GM23338 (cell line): Measurements from ENCODE around the gene CFAP299.

Experiments
- CREB1 ChIP-seq: fragments of 250-450 bp; sonication (Bioruptor Pico); IDR thresholded peaks from 2 replicates; pipeline ENCODE4 v1.5.0; 2020; ENCODE audit warnings: low read depth, mild to moderate bottlenecking, moderate library complexity
- CTCF ChIP-seq, 2 experiments: fragments of 200-600 bp in 1 of 2; sonication (generic) in 1 of 2; conservative IDR thresholded peaks; 2 replicates each; pipeline versions ENCODE4 v1.5.1 to v1.6.1; 2016 to 2017; ENCODE audit warnings: antibody characterized with exemption in 2 of 2, low read depth in 2 of 2, mild to moderate bottlenecking in 2 of 2, moderate library complexity in 1 of 2
- ETS1 ChIP-seq: IDR thresholded peaks from 2 replicates; pipeline ENCODE4 v1.6.1; 2016; ENCODE audit warnings: antibody characterized with exemption
- EZH2 ChIP-seq: fragments of 200-600 bp; sonication (generic); IDR thresholded peaks from one replicate; pipeline ENCODE4 v1.8.0; 2017; ENCODE audit warnings: antibody characterized with exemption, mild to moderate bottlenecking, low read depth; ENCODE audit not compliant: unreplicated experiment
- EZH2phosphoT487 ChIP-seq: fragments of 200-600 bp; sonication (generic); IDR thresholded peaks from one replicate; pipeline ENCODE4 v1.8.1; 2018; ENCODE audit warnings: antibody characterized with exemption; ENCODE audit not compliant: unreplicated experiment
- JUNB ChIP-seq: IDR thresholded peaks from one replicate; pipeline ENCODE4 v1.6.1; 2016; ENCODE audit warnings: antibody characterized with exemption; ENCODE audit not compliant: unreplicated experiment
- NANOG ChIP-seq: IDR thresholded peaks from 2 replicates; pipeline ENCODE4 v1.6.1; 2016; ENCODE audit warnings: antibody characterized with exemption, borderline replicate concordance
- POLR2AphosphoS5 ChIP-seq: IDR thresholded peaks from 2 replicates; pipeline ENCODE4 v1.6.1; 2016; ENCODE audit warnings: antibody characterized with exemption, low read depth
- REST ChIP-seq: IDR thresholded peaks from one replicate; pipeline ENCODE4 v1.6.1; 2018; ENCODE audit warnings: antibody characterized with exemption; ENCODE audit not compliant: unreplicated experiment
- ZNF114 ChIP-seq: fragments of 250-450 bp; sonication (Bioruptor Pico); IDR thresholded peaks from 2 replicates; pipeline ENCODE4 v1.5.0; 2020; ENCODE audit warnings: mild to moderate bottlenecking, moderate library complexity
- ZNF331 ChIP-seq: fragments of 250-450 bp; sonication (Bioruptor Pico); IDR thresholded peaks from 2 replicates; pipeline ENCODE4 v1.5.0; 2020; ENCODE audit warnings: low read depth, mild to moderate bottlenecking, moderate library complexity

- TF ChIP-seq CTCF (conservative IDR thresholded peaks at IDR 0.05; ENCODE audit: low read depth in 2 of 2) (no peak), REST (no peak), ETS1 (no peak), CREB1 (no peak), EZH2 (no peak), JUNB (no peak), POLR2AphosphoS5 (no peak), NANOG (no peak), EZH2phosphoT487 (no peak), ZNF114 (CRISPR knock-in tag) (no peak), ZNF331 (no peak)
Measured at GRCh38 chr4:80422727-80423404, 87.3 kb downstream of the CFAP299 start.
